ELR (cell line): ENCODE measurements around the gene SRBD1.
"Not testable (repeated sequence)": the region's sequence is repeated elsewhere in the genome, so short reads cannot be mapped to it uniquely, and the experiment has no call there.

Experiments
- DNase-seq: peaks from one replicate; pipeline ENCODE4 v3.0.0-alpha.2; 2015; ENCODE audit warnings: low read depth

SRBD1 gene

DNA sequence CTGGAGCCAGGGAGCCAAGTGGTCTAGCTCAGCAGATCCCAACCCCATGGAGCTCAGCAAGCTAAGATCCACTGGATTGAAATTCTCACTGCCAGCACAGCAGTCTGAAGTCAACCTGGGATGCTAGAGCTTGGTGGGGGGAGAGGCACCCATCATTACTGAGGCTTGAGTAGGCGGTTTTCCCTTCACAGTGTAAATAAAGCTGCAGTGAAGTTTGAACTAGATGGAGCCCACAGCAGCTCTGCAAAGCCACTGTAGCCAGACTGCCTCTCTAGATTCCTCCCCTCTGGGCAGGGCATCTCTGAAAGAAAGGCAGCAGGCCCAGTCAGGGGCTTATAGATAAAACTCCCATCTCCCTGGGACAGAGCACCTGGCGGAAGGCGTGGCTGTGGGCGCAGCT lies 185.0 kb downstream of the SRBD1 start:
- DNase-seq, result not testable (repeated sequence)

DNA sequence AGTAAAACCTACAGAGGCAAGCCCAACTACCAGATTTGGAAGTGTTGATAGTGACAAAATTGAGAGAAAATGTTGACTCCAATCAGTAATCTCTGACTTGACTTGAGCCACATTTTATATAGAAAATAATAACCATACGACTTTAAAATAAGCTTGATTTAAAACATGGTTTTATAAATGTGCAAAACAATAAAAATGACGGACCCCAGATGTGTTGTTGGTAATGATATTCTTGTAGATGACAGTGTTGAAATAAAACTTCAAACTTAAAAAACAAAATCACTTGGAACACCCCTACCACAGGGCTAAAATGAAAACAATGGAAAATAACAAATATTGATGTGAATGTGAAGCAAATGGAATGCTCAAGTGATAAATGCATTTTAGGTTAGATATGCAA lies 188.1 kb downstream of the SRBD1 start:
- no peak for DNase-seq

DNA sequence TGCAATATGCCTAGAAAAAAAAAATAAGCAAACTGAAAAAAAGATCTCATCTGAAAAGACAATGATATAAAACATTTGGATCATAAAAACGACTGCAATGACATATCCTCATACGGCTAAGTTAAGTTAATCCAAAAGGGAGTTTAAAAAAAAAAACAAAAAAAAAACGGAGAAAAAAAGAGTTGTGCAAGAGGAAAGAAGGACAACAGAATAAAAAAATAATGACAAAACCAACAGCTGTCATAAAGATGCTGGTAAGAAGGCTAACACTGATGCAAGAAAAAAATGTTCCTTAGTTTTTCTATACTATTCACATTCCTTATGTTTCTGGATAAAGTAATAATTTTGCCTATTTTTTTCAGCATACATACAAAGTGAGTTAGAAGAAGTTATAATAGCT lies 192.5 kb downstream of the SRBD1 start:
- DNase-seq, result no peak

DNA sequence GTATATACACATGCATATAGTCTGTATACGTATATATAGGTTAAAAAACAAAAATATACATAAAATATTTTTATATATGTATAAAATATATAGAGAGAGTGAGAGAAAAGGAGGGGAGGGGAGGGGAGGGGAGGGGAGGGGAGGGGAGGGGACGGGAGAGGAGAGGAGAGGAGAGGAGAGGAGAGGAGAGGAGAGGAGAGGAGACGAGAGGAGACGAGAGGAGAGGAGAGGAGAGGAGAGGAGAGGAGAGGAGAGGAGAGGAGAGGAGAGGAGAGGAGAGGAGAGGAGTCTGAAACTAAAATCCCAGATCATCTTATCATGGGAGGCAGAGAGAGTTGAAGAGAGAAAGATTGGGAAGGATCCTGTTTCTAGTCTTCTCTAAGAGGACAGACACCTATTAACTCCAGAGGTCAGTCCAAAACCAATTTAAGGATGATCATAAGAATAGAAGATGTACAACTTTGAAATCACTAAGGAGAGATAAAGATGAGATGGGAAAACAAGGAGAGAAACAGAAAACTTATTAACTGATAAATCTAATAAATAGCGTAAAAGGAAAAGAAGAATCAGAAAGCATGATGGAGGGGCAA lies 195.4 kb downstream of the SRBD1 start:
- DNase-seq, result no peak

- no peak for DNase-seq
These were observed 198.2 kb downstream of the SRBD1 start for GRCh38 chr2:45412754-45413379.

GRCh38 chr2:45409677-45410076 lies 201.4 kb downstream of the SRBD1 start:
- DNase-seq, result no peak

DNA sequence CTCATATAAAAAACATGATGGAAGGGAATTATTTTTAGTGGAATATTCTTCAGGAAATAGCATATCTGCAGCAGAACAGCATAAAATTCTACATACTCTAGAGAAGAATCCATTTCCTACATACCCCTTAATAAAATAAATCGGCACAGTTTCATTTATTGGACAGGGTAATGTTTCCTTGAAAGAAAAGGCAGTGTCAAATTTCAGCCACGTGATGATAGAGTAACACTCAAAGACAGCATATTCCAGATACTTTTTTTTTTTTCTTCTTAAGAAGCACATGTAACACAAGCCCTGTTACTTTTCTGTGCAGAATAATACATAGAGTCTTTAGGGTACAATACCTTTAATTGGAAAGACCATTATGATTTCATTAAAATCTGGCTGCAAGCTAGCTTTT lies 204.4 kb downstream of the SRBD1 start:
- no peak for DNase-seq

- no peak for DNase-seq
These were observed 206.2 kb downstream of the SRBD1 start for GRCh38 chr2:45404807-45405297.

DNA sequence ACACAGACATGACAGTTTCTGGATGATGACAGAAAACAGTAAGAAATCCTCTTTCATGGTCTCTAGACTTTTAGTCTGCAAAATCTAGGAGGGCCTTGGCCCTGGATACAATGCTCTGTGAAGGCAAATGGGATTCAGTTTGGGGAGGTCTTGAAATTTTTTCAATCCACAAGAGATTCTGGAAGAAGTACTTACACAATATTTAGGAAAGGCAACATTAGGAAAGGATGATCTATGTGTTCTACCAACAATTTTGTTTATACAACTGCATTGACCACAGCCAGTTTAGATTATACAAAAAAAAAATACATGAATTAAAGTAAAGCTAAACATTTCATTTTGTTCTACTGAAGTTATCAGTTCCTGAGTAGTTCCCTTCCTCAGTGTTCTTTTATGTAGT lies 208.0 kb downstream of the SRBD1 start:
- no peak for DNase-seq

- no peak for DNase-seq
These were observed 209.6 kb downstream of the SRBD1 start for GRCh38 chr2:45401431-45401922.

- DNase-seq, result no peak
These were observed 211.9 kb downstream of the SRBD1 start for GRCh38 chr2:45399040-45399784.

GRCh38 chr2:45397292-45397691 lies 213.8 kb downstream of the SRBD1 start:
- DNase-seq, result no peak

GRCh38 chr2:45396671-45397070 lies 214.4 kb downstream of the SRBD1 start:
- no peak for DNase-seq

DNA sequence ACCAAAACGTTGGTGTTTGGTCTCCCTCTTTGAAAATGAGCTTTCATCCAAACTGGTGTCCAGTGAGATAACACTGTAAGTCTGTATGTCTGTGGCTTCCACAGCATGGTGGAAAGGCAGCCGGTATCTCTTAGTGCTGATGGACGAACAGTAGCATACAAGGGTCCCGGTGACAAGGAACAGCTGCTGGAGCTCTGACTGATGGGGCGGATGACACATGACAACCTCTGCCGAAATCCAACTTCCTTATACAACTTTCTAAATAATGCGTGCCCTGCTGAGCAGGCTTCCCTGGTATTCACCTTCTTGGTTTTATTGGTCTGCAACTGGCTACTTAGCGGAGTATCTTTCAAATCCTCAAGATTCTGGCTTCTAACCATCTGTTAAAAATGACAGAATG lies 216.2 kb downstream of the SRBD1 start:
- no peak for DNase-seq

DNA sequence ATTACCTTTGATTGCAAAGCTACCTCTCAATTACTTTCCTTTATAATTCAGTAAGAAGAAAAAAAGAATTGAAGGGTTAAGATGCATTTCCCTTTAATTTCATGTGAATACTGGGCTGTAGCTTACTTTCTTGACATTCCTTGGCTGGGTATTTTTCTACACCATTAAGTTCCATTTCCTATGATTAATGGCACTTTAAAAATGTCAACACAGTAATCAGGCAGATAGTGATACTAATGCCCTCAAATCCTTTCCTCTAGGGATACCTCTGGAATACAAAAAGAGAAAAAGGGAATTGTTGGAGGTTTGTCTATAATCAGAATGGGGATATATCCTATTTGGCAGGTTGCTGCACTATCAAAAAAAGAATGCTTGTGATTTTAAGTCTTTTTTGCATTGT lies 216.9 kb downstream of the SRBD1 start:
- no peak for DNase-seq

DNA sequence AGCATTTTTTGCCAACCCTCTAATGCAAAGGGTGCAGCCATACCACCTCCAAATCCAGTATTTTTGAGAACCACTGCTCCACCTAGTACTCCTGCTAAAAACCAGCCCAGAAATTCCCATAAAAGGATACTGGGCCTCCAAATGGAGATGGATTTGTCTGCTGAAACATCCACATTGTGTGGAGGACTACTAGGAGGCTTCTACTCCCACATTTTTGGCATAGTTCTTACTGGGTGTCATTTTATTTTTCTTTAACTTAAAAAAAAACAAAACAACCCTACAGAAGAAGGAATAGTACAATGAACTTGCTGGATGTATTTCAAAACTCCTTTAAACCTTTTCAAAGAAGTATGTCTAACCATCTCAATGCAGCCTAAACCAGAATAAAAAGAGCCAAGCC lies 219.2 kb downstream of the SRBD1 start:
- no peak for DNase-seq

GRCh38 chr2:45390861-45391260 lies 220.2 kb downstream of the SRBD1 start:
- DNase-seq, result no peak

- no peak for DNase-seq
These were observed 220.6 kb downstream of the SRBD1 start for GRCh38 chr2:45390441-45390840.

- no peak for DNase-seq
These were observed 222.4 kb downstream of the SRBD1 start for GRCh38 chr2:45388541-45389100.

GRCh38 chr2:45382744-45383143 lies 228.3 kb downstream of the SRBD1 start:
- peak; percentile 43 for DNase-seq

DNA sequence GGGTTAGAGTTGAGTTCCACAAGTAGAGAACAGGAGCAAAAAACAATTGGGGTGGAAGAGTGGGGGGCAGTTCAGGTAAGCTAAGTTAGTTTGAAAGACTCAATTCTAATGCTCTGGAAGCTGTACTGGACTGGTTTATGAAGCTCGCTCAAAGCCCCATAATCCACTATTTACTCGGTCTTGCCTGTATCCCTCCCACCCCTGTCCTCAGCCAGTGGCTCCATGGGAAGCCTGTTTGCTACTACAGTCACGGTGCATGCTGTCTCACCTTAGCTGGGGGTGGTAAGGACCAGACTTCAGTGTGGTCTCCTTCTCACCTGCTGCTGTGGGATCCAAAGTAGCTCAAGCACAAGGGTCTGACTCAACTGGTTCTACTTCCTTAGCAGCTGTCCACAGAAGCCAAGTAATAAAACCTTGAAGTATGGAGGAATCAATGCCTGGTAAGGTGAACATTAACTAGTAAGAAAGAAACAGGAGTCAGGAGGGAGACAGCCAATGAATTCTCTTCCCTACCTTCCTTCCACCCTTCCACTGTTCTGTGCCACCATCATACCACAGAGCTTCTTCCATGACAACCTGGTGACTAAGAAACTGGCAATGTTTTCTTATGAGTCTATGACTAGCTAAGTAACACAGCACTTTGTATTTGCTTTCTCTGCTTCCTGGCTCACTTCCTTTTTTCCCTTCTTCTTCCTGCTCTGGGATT lies 230.8 kb downstream of the SRBD1 start:
- peak; percentile 78 for DNase-seq

DNA sequence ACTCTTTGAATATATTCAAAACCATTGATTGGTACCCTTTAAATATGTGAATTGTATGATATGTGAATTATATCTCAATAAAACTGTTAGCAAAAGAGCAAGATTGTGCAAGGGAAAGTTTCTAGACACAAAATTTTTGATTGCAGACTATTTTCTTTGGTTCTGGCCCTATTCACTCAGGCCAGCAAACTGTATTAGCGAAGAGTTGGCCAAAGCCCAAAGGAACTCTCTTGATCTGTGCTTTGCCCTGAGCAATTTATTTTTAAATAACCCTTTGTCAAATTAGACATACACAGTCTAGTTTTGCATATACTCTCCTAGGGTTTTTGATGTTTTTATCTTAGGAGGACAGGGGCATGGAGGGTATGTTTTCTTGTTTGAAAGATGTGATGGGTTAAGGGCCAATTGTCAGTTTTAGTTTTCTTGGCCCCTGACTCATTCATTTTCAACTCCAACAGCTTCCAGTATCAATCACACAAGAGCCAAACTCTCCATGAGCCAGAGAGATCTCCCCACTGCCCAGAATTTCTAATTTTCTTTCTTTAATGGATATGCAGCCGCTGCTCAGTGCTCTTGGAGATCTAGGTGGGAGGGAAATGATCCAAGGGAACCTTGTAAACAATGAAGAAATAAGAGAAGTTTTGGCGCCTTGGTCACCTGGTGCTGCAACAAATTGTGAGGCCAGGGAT lies 231.5 kb downstream of the SRBD1 start:
- no peak for DNase-seq
